Uterus (tissue), 4 donors: Measurements from ENCODE around the gene ACOXL. TPM values are rescaled to one million over a fixed set of nuclear protein-coding genes. Genes with fewer than 3 reads are reported as not detected.

Source experiments
- DNase-seq, 2 donors: peaks; one replicate each; pipeline ENCODE4 v3.0.0-alpha.2; 2019 to 2020
- H3K27ac ChIP-seq, 2 donors: fragments of 200-600 bp; sonication (generic); 1 replicate in 1 of 2; 2 replicates in 1 of 2; pipeline ENCODE4 v1.5.1; 2016 to 2018
- H3K27me3 ChIP-seq, 2 donors: fragments of 200-600 bp; sonication (generic); one replicate each; pipeline ENCODE4 v1.5.1; 2018 to 2019; ENCODE audit warnings: control low read depth in 1 of 2
- H3K36me3 ChIP-seq, 2 donors: fragments of 200-600 bp; sonication (generic); one replicate each; pipeline ENCODE4 v1.5.1; 2019; ENCODE audit warnings: control low read depth in 1 of 2
- H3K4me1 ChIP-seq, 2 donors: fragments of 200-600 bp; sonication (generic); one replicate each; pipeline ENCODE4 v1.5.1; 2018 to 2019; ENCODE audit warnings: control low read depth in 1 of 2
- H3K4me3 ChIP-seq, 2 donors: fragments of 200-600 bp; sonication (generic); 1 replicate in 1 of 2; 2 replicates in 1 of 2; pipeline ENCODE4 v1.5.1; 2018 to 2019; ENCODE audit warnings: mild to moderate bottlenecking in 1 of 2
- H3K9me3 ChIP-seq, 2 donors: fragments of 200-600 bp; sonication (generic); one replicate each; pipeline ENCODE4 v1.5.1; 2019; ENCODE audit warnings: control low read depth in 1 of 2
- POLR2A ChIP-seq, 2 donors: fragments of 450-650 bp; IDR thresholded peaks; one replicate each; pipeline ENCODE4 v1.6.1; 2016; ENCODE audit warnings: antibody characterized with exemption in 2 of 2, mild to moderate bottlenecking in 1 of 2, moderate library complexity in 1 of 2
- intact Hi-C: fragments of 100-400 bp; cut with DNase I; formaldehyde crosslinking; loops from one replicate; pipeline ENCODE4 v1.15.1; 2023; ENCODE audit warnings: low total_unique reads
- total RNA-seq, 4 donors: library from RNA; depleted of rRNA in 3 of 4; stranded (reverse); fragments of >200 nt in 3 of 4; gene quantifications; one replicate each; pipeline versions ENCODE4 v1.1.0 to v1.2.4, GENCODE V29; 2014 to 2023
- TF ChIP-seq, protein P1 (sequence below), 4 experiments: fragments of 200-600 bp in 2 of 4; fragments of 450-650 bp in 2 of 4; sonication (generic) in 2 of 4; IDR thresholded peaks; one replicate each; pipeline ENCODE4 v1.5.1; 2016 to 2019; ENCODE audit warnings: antibody characterized with exemption in 4 of 4, mild to moderate bottlenecking in 2 of 4, moderate library complexity in 1 of 4
- donor health status: DM: yes; HTN: yes; CAD: no.

The ACOXL gene
- total RNA-seq, 4 donors from 2014 or later: 0.18 to 0.41 TPM; not detected in 2

DNA sequence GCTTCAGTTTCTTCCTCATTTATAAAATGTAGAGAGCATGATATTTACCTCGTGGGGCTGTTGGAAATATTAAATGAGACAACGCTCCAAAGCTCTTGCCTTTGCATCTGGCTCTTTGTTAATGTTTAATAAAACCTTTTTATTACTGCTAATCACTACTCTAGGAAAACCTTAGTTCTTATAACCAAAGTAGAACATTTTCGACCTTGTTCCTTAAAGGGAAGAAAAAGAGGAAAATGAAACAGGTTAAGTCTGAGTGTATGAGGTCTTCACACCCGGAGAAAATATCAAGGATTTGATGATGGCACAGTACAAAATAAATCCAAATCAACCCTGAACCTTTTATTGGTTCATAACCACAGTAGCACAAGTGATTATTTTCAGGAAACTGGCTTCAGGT lies 301.8 kb downstream of the ACOXL start:
- no peaks in the 10 kb centered on the region for H3K9me3 ChIP-seq
- H3K4me3 ChIP-seq: no peak overlapping the region
- TF ChIP-seq, protein P1, sequence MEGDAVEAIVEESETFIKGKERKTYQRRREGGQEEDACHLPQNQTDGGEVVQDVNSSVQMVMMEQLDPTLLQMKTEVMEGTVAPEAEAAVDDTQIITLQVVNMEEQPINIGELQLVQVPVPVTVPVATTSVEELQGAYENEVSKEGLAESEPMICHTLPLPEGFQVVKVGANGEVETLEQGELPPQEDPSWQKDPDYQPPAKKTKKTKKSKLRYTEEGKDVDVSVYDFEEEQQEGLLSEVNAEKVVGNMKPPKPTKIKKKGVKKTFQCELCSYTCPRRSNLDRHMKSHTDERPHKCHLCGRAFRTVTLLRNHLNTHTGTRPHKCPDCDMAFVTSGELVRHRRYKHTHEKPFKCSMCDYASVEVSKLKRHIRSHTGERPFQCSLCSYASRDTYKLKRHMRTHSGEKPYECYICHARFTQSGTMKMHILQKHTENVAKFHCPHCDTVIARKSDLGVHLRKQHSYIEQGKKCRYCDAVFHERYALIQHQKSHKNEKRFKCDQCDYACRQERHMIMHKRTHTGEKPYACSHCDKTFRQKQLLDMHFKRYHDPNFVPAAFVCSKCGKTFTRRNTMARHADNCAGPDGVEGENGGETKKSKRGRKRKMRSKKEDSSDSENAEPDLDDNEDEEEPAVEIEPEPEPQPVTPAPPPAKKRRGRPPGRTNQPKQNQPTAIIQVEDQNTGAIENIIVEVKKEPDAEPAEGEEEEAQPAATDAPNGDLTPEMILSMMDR (IDR thresholded peaks at IDR 0.05): no peak
- no peak for DNase-seq
- H3K4me1 ChIP-seq: no peaks in the 10 kb centered on the region
- no peak overlapping the region for H3K27ac ChIP-seq
- no peaks in the 10 kb centered on the region for H3K27me3 ChIP-seq
- H3K36me3 ChIP-seq: no peaks in the 10 kb centered on the region
- intact Hi-C loops: no loop called here

DNA sequence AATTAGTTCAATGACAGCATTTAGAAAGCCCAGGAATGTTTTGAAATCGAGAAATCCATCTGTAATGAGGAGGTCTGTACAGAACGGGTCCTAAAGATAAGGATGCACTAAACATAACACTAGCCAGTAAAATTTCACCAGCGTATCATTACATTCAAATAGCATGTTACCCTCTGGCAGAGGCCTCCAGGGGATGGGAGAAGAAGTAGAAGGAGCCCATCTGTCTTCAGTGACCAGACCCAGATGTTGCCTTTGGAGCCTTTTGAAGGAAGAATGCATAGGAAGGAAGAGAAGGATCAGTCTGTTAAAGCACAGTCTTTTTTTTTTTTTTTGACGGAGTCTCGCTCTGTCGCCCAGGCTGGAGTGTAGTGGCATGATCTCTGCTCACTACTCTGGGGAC lies 302.2 kb downstream of the ACOXL start:
- no peak for DNase-seq
- no peak overlapping the region for H3K27ac ChIP-seq
- H3K27me3 ChIP-seq: no peaks in the 10 kb centered on the region
- TF ChIP-seq, protein P1 (IDR thresholded peaks at IDR 0.05): no peak
- no peak for TF ChIP-seq POLR2A (IDR thresholded peaks at IDR 0.05)
- no peaks in the 10 kb centered on the region for H3K36me3 ChIP-seq
- no peak overlapping the region for H3K4me3 ChIP-seq
- intact Hi-C loops: no loop called here
- H3K9me3 ChIP-seq: no peaks in the 10 kb centered on the region
- no peaks in the 10 kb centered on the region for H3K4me1 ChIP-seq

DNA sequence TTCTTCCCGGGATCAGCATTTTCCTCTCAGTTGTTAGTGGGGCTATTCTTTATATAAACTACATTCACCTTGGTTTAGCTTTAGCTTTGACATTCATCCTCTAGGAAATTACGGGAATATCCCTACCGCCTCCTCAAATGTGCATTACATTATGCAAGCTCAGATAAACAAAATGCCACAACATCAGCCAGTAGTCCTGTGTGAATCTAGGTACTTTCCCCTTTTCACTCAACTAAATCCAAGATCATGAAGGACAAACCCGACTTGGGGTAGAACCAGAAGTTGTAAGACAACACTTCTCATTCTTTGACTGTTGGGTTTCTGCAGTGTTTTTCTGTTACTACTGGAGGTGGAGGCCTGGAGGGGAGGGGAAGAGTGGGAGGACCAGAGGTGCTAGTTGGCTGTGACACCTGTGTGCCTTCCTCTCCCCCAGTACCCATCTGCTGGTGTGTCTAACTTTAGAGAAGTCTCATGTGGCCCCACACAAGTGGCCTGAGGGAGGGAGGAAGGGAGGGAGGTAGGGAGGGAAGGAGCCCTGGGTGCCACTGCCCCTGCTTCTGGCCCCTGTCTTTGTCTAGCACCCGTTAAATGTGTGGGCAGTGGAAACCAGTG lies 303.6 kb downstream of the ACOXL start:
- no peak for DNase-seq
- no peak overlapping the region for H3K27ac ChIP-seq
- no peak overlapping the region for H3K4me3 ChIP-seq
- H3K36me3 ChIP-seq: no peaks in the 10 kb centered on the region
- no peaks in the 10 kb centered on the region for H3K9me3 ChIP-seq
- H3K27me3 ChIP-seq: no peaks in the 10 kb centered on the region
- no peak for TF ChIP-seq POLR2A (IDR thresholded peaks at IDR 0.05)
- TF ChIP-seq, protein P1 (IDR thresholded peaks at IDR 0.05): no peak
- intact Hi-C loops: no loop called here
- H3K4me1 ChIP-seq: no peaks in the 10 kb centered on the region

DNA sequence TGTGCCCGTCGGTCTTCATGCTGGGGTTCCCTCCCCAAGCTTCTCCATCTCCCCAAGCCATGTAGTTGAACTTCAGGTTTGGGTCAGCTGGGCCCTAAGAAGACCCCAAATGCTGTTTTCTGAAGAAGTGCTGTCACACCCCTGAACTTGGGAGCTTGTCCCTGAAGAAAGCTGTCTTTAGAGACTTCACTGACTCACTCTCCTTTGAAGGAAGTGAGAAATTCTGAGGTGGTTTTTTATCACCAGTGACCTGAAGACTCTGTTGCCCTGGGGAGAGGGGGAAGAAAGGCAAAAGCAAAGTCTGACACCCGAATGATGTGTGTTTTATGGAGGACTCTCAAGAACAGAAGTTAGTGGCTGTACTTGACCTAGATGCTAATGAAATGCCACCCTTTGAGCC lies 304.8 kb downstream of the ACOXL start:
- no peak for DNase-seq
- H3K27ac ChIP-seq: no peak overlapping the region
- intact Hi-C loops: no loop called here
- H3K4me3 ChIP-seq: no peak overlapping the region
- no peaks in the 10 kb centered on the region for H3K4me1 ChIP-seq
- no peaks in the 10 kb centered on the region for H3K36me3 ChIP-seq
- H3K9me3 ChIP-seq: no peaks in the 10 kb centered on the region
- H3K27me3 ChIP-seq: no peaks in the 10 kb centered on the region
- TF ChIP-seq, protein P1 (IDR thresholded peaks at IDR 0.05): no peak
- TF ChIP-seq POLR2A (IDR thresholded peaks at IDR 0.05): no peak

DNA sequence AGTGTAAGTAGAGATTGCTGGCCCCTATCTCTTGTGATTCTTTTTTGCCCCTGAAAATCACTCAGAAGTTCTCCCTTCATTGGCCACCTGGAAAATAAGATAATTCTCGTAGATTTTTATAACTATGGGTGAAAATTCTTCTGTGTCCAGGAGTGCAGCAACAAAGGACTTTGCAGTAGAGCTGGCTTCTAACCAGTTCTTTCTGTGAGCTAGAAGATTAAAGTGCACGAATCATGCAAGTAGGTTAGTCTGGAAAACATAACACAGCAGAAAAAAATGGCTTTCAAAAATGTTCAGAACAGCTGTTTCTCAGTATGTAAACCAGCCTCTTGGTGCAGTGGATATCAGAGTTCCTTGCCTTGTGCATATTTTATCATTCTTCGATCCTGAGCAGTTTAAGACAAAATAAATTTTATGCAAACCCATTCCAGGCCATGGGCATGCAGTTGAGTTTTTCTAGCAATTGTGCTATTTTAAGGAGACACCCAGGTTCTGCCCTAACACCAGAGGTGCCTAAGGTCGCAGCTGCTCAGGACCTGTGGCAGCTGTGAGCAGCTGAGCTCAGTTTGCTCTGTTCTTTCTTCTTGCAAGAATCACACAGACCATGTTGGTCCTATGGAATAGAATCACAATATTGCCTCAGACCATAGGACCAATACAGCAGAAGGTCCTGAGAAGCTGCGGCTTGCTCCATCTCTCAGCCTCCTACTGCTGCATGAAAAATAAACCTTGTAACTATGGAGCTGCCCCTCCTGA lies 307.4 kb downstream of the ACOXL start:
- no peaks in the 10 kb centered on the region for H3K4me1 ChIP-seq
- TF ChIP-seq POLR2A (IDR thresholded peaks at IDR 0.05): no peak
- TF ChIP-seq, protein P1 (IDR thresholded peaks at IDR 0.05): no peak
- H3K36me3 ChIP-seq: no peaks in the 10 kb centered on the region
- H3K27ac ChIP-seq: no peak overlapping the region
- intact Hi-C loops: no loop called here
- no peak for DNase-seq
- no peaks in the 10 kb centered on the region for H3K27me3 ChIP-seq
- H3K4me3 ChIP-seq: no peak overlapping the region
- H3K9me3 ChIP-seq: no peaks in the 10 kb centered on the region
